Endothelial cell of umbilical vein (primary cell): ENCODE data around the gene CLNK. TPM values are rescaled to one million over a fixed set of nuclear protein-coding genes. Genes with fewer than 3 reads are reported as not detected.

ENCODE experiments used
- BruUV-seq: library from RNA; stranded (reverse); fragments of 400-500 nt; replicated peaks from 2 replicates; lab custom pipeline; 2021; lab: Mats Ljungman, UMichigan
- CTCF ChIA-PET: fragments of 300-600, 350-600 bp; sonication (Branson Sonifier 250); formaldehyde crosslinking; loops from one replicate; lab custom pipeline; 2021; ENCODE audit warnings: antibody characterized with exemption, inconsistent platforms; lab: Charles Lee
- POLR2A ChIA-PET: fragments of 300-600, 350-600 bp; sonication (Branson Sonifier 250); formaldehyde crosslinking; loops from one replicate; lab custom pipeline; 2021; ENCODE audit warnings: antibody characterized with exemption, inconsistent platforms; lab: Charles Lee
- DNase-seq: peaks from one replicate; pipeline ENCODE4 v3.0.0-alpha.2; 2011; ENCODE audit warnings: low read depth, low spot score
- FAIRE-seq: peaks from 2 replicates; lab custom pipeline; 2011; peaks lifted over from hg19 to GRCh38; lab: Jason Lieb, UNC
- H2AFZ ChIP-seq: 2 replicates; pipeline ENCODE4 v1.6.0; 2012; ENCODE audit warnings: low read depth, low read length, control low read depth, inconsistent platforms
- H3K27ac ChIP-seq: 2 replicates; pipeline ENCODE4 v1.5.1; 2011; ENCODE audit warnings: low read depth, mild to moderate bottlenecking, control low read depth, low read length, moderate library complexity; ENCODE audit not compliant: insufficient read depth
- H3K27me3 ChIP-seq, 2 experiments: 2 replicates each; pipeline versions ENCODE4 v1.6.0 to v1.6.1; 2011; ENCODE audit warnings: low read length in 2 of 2, mixed read lengths in 1 of 2; ENCODE audit not compliant: control insufficient read depth in 2 of 2, insufficient read depth in 2 of 2
- H3K36me3 ChIP-seq, 2 experiments: 2 replicates in 1 of 2; 3 replicates in 1 of 2; pipeline ENCODE4 v1.5.1; 2011; ENCODE audit warnings: low read length in 2 of 2, mild to moderate bottlenecking in 1 of 2, moderate library complexity in 1 of 2; ENCODE audit not compliant: control insufficient read depth in 2 of 2, insufficient read depth in 2 of 2; ENCODE audit errors: extremely low read depth in 1 of 2
- H3K4me1 ChIP-seq: 3 replicates; pipeline ENCODE4 v1.5.1; 2011; ENCODE audit warnings: mild to moderate bottlenecking, low read length; ENCODE audit not compliant: control insufficient read depth, insufficient read depth; ENCODE audit errors: extremely low read depth
- H3K4me2 ChIP-seq: 2 replicates; pipeline ENCODE4 v1.6.1; 2011; ENCODE audit warnings: low read length, control low read depth, mixed read lengths; ENCODE audit not compliant: insufficient read depth
- H3K4me3 ChIP-seq, 3 experiments: fragments of 200-600 bp in 1 of 3; sonication (generic), shearing (Covaris generic) in 1 of 3; replicated peaks in 1 of 3; 2 replicates each; pipeline ENCODE4 v1.5.1; 2011 to 2016; ENCODE audit warnings: control low read depth in 3 of 3, low read length in 3 of 3, mild to moderate bottlenecking in 2 of 3, inconsistent platforms in 1 of 3, low read depth in 1 of 3, moderate library complexity in 1 of 3; ENCODE audit not compliant: insufficient read depth in 1 of 3
- H3K79me2 ChIP-seq: 2 replicates; pipeline ENCODE4 v1.6.0; 2012; ENCODE audit warnings: low read length, inconsistent platforms; ENCODE audit not compliant: control insufficient read depth, insufficient read depth
- H3K9ac ChIP-seq: replicated peaks from 2 replicates; pipeline ENCODE3; 2011; ENCODE audit warnings: low read length, control low read depth; ENCODE audit not compliant: insufficient read depth; ENCODE audit errors: extremely low read depth
- H3K9me1 ChIP-seq: replicated peaks from 3 replicates; pipeline ENCODE4 v1.6.0; 2011; ENCODE audit warnings: mild to moderate bottlenecking, low read length; ENCODE audit not compliant: control insufficient read depth, insufficient read depth; ENCODE audit errors: extremely low read depth
- H3K9me3 ChIP-seq: replicated peaks from 2 replicates; pipeline ENCODE4 v1.5.1; 2012; ENCODE audit warnings: low read length, inconsistent platforms; ENCODE audit not compliant: control insufficient read depth, insufficient read depth
- H4K20me1 ChIP-seq: replicated peaks from 2 replicates; pipeline ENCODE3; 2011; ENCODE audit warnings: mild to moderate bottlenecking, low read length; ENCODE audit not compliant: control insufficient read depth, insufficient read depth; ENCODE audit errors: extremely low read depth
- CTCF ChIP-seq, 2 donors: IDR thresholded peaks; 1 replicate in 1 of 2; 2 replicates in 1 of 2; pipeline ENCODE4 v1.5.1; 2011; ENCODE audit warnings: low read length in 2 of 2, mild to moderate bottlenecking in 2 of 2, moderate library complexity in 2 of 2, control low read depth in 1 of 2, inconsistent platforms in 1 of 2, low read depth in 1 of 2; ENCODE audit not compliant: insufficient read depth in 1 of 2; ENCODE audit errors: extremely low read depth in 1 of 2
- EZH2 ChIP-seq: IDR thresholded peaks from 2 replicates; pipeline ENCODE4 v1.6.1; 2012; ENCODE audit warnings: borderline replicate concordance, low read depth, mild to moderate bottlenecking, moderate library complexity, low read length, inconsistent platforms; ENCODE audit not compliant: severe bottlenecking
- FOS ChIP-seq: IDR thresholded peaks from 2 replicates; pipeline ENCODE4 v1.6.1; 2011; ENCODE audit warnings: mild to moderate bottlenecking, low read length, moderate library complexity, borderline replicate concordance; ENCODE audit not compliant: insufficient read depth
- GATA2 ChIP-seq: IDR thresholded peaks from 2 replicates; pipeline ENCODE4 v1.7.0; 2011; ENCODE audit warnings: low read depth, mild to moderate bottlenecking, moderate library complexity, mixed read lengths, low read length; ENCODE audit not compliant: insufficient read length, insufficient read depth
- JUN ChIP-seq: IDR thresholded peaks from 2 replicates; pipeline ENCODE4 v1.6.1; 2011; ENCODE audit warnings: borderline replicate concordance, low read depth; ENCODE audit not compliant: insufficient read length, insufficient read depth
- MAX ChIP-seq: IDR thresholded peaks from 2 replicates; pipeline ENCODE4 v1.6.1; 2011; ENCODE audit not compliant: insufficient read depth, insufficient read length
- MYC ChIP-seq: IDR thresholded peaks from one replicate; pipeline ENCODE4 v1.6.1; 2011; ENCODE audit warnings: mild to moderate bottlenecking, low read depth, low read length
- POLR2A ChIP-seq: IDR thresholded peaks from 2 replicates; pipeline ENCODE4 v1.6.1; 2012; ENCODE audit warnings: low read depth, mild to moderate bottlenecking, control low read depth, low read length
- POLR2AphosphoS5 ChIP-seq: IDR thresholded peaks from 2 replicates; pipeline ENCODE4 v1.6.1; 2012; ENCODE audit warnings: low read depth, mild to moderate bottlenecking, control low read depth, low read length, moderate library complexity; ENCODE audit not compliant: insufficient read depth
- dilution Hi-C: fragments of 300-500 bp; cut with MboI; formaldehyde crosslinking; loops from one replicate; pipeline ENCODE4 v1.15.0; 2019; ENCODE audit warnings: low sequenced_read_pairs; ENCODE audit not compliant: extremely low pct_ligation_motif_present
- intact Hi-C: fragments of 100-400 bp; cut with micrococcal nuclease; formaldehyde crosslinking; loops from one replicate; pipeline ENCODE4 v1.10.0; 2022
- polyA plus RNA-seq, 4 experiments: library from polyadenylated mRNA; depleted of rRNA in 3 of 4; stranded (reverse) in 3 of 4; unstranded in 1 of 4; fragments of >200 nt; gene quantifications; 2 replicates each; pipeline versions ENCODE4 v1.2.1 to v1.2.3, GENCODE V29; 2011 to 2012; ENCODE audit warnings: missing spikeins in 1 of 4
- total RNA-seq: library from RNA; stranded (reverse); gene quantifications from 2 replicates; pipeline ENCODE4 v1.2.3, GENCODE V29; 2021

The CLNK gene
- total and polyA plus RNA-seq, 2 donors (not counting 3 experiments of a cell fraction or from before 2014, with no cell fraction given), result not detected

GRCh38 chr4:10722957-10723356 is 38.4 kb upstream of the CLNK start:
- CTCF ChIA-PET, result no interaction called here
- BruUV-seq, result no TSS peak
- intact Hi-C loops, result no loop called here

More at GRCh38 chr4:10722957-10723356, 38.4 kb upstream of the CLNK start:
- no peaks in the 10 kb centered on the region for H3K9me1 ChIP-seq
- H4K20me1 ChIP-seq, result no peaks in the 10 kb centered on the region
- no peak overlapping the region for H3K4me2 ChIP-seq
- H3K4me1 ChIP-seq, result no peaks in the 10 kb centered on the region
- DNase-seq (no peak), FAIRE-seq (no peak)
- H3K27me3 ChIP-seq, result no peaks in the 10 kb centered on the region
- H3K36me3 ChIP-seq, result no peaks in the 10 kb centered on the region
- H3K27ac ChIP-seq, result no peak overlapping the region
- dilution Hi-C loops, result no loop called here
- H3K9ac ChIP-seq, result no peak overlapping the region
- no peak overlapping the region for H2AFZ ChIP-seq
- TF ChIP-seq GATA2 (no peak), POLR2AphosphoS5 (no peak), FOS (no peak), JUN (no peak), EZH2 (no peak), MAX (no peak), MYC (no peak), POLR2A (no peak), CTCF (IDR thresholded peaks at IDR 0.05; ENCODE audit: extremely low read depth in 1 of 2, insufficient read depth in 1 of 2, low read depth in 1 of 2, low read length in 2 of 2) (no peak)
- no peaks in the 10 kb centered on the region for H3K79me2 ChIP-seq
- POLR2A ChIA-PET, result no interaction called here
- H3K9me3 ChIP-seq, result no peaks in the 10 kb centered on the region
- no peak overlapping the region for H3K4me3 ChIP-seq
